GM19023 (cell line): ENCODE results near the gene ACAD11.
"Not testable (repeated sequence)": the region's sequence is repeated elsewhere in the genome, so short reads cannot be mapped to it uniquely, and the experiment has no call there.

ENCODE experiments used
- ATAC-seq: cut with Tn5 transposase; IDR thresholded peaks from one replicate; pipeline ENCODE4 v1.9.1; 2021; ENCODE audit warnings: mild to moderate bottlenecking, moderate library complexity; ENCODE audit not compliant: unreplicated experiment

Gene ACAD11

GRCh38 chr3:132556036-132556386 lies 103.6 kb downstream of the ACAD11 start:
- ATAC-seq = not testable (repeated sequence)

GRCh38 chr3:132555306-132556035 lies 104.1 kb downstream of the ACAD11 start:
- ATAC-seq = no peak

- ATAC-seq = no peak
Observed at GRCh38 chr3:132554437-132554836, 105.2 kb downstream of the ACAD11 start.

GRCh38 chr3:132553826-132554225 lies 105.8 kb downstream of the ACAD11 start:
- no peak for ATAC-seq

- ATAC-seq = no peak
Observed at GRCh38 chr3:132550579-132551305, 108.9 kb downstream of the ACAD11 start.

- peak; percentile 76 for ATAC-seq
Observed at GRCh38 chr3:132549890-132550578, 109.6 kb downstream of the ACAD11 start.

GRCh38 chr3:132549169-132549568 lies 110.4 kb downstream of the ACAD11 start:
- no peak for ATAC-seq

GRCh38 chr3:132545471-132545870 lies 114.1 kb downstream of the ACAD11 start:
- no peak for ATAC-seq

GRCh38 chr3:132544130-132544529 lies 115.5 kb downstream of the ACAD11 start:
- no peak for ATAC-seq

GRCh38 chr3:132543011-132543739 lies 116.4 kb downstream of the ACAD11 start:
- ATAC-seq = no peak

GRCh38 chr3:132542577-132542976 lies 117.0 kb downstream of the ACAD11 start:
- ATAC-seq = no peak

- no peak for ATAC-seq
Observed at GRCh38 chr3:132539681-132540080, 119.9 kb downstream of the ACAD11 start.

GRCh38 chr3:132538072-132538471 lies 121.5 kb downstream of the ACAD11 start:
- ATAC-seq = no peak

- no peak for ATAC-seq
Observed at GRCh38 chr3:132537297-132537696, 122.3 kb downstream of the ACAD11 start.

GRCh38 chr3:132536442-132537153 lies 123.0 kb downstream of the ACAD11 start:
- no peak for ATAC-seq

- ATAC-seq = no peak
Observed at GRCh38 chr3:132535575-132536441, 123.8 kb downstream of the ACAD11 start.

GRCh38 chr3:132530624-132531023 lies 129.0 kb downstream of the ACAD11 start:
- no peak for ATAC-seq

- peak; percentile 70 for ATAC-seq
Observed at GRCh38 chr3:132522353-132522752, 137.3 kb downstream of the ACAD11 start.

- no peak for ATAC-seq
Observed at GRCh38 chr3:132521901-132522300, 137.7 kb downstream of the ACAD11 start.

GRCh38 chr3:132519914-132520313 lies 139.7 kb downstream of the ACAD11 start:
- no peak for ATAC-seq
